ENCODE data around the gene TTC9C. TPM values are rescaled to one million over a fixed set of nuclear protein-coding genes. Genes with fewer than 3 reads are reported as not detected.

The TTC9C gene
- total and polyA plus RNA-seq, 2 of the 13 experiments (the other 11 are each of a cell fraction or from before 2014, with no cell fraction given) = 28.0 to 36.4 TPM

GRCh38 chr11:62755086-62755615 is 26.9 kb downstream of the TTC9C start:
- in situ Hi-C loops (cut with HindIII; ENCODE audit: extremely low pct_ligation_motif_present, low pct_unique_long_range_greater_than_20kb) (no loop called here), intact Hi-C loops (cut with micrococcal nuclease; ENCODE audit: unreplicated experiment) (no loop called here)
- Histone ChIP-seq H3K4me1 (ENCODE audit: insufficient read depth, low read length) (peaks cover 36% of the 10 kb centered on the region), H3K9me3 (ENCODE audit: low read length) (no peaks in the 10 kb centered on the region), H3K27me3 (ENCODE audit: control insufficient read depth in 1 of 2, insufficient read depth in 2 of 2, low read length in 2 of 2) (no peaks in the 10 kb centered on the region), H4K20me1 (ENCODE audit: insufficient read depth, low read length) (no peaks in the 10 kb centered on the region), H3K36me3 (replicated peaks in 1 of 2; ENCODE audit: control insufficient read depth in 1 of 2, insufficient read depth in 2 of 2, low read length in 2 of 2) (peaks cover 6 to 8% of the 10 kb centered on the region in 2 experiments; a peak in 3 of 5 replicates), H3K79me2 (ENCODE audit: insufficient read depth, low read length) (no peaks in the 10 kb centered on the region), H3K4me3 (replicated peaks in 1 of 3; ENCODE audit: insufficient read depth in 1 of 3, low read depth in 2 of 3, low read length in 3 of 3) (peak overlapping the region in 1 of 3 experiments; percentile 86; a peak in 2 of 6 replicates), H2AFZ (ENCODE audit: low read length) (peak overlapping the region; percentile 67), H3K4me2 (ENCODE audit: low read depth, low read length) (peak overlapping the region; percentile 76), H3K9ac (ENCODE audit: insufficient read depth, low read depth, low read length) (0 out of 2 replicates have a peak overlapping the region, but pooled peaks have one; percentile 2), H3K27ac (ENCODE audit: extremely low read length, insufficient read depth, low read length) (no peak overlapping the region)
- no TSS peak for BruUV-seq (replicated peaks)
- peak; percentile 37 for DNase-seq (ENCODE audit: low spot score)
- POLR2A ChIA-PET = interaction anchor here (1.7 to 4.4 kb wide), 6 partner anchors 15 to 164 kb away, joined by 16 to 129 read pairs (median 44); partner anchors contain the start of genes HNRNPUL2, SLC3A2, STX5 and TAF6L
- TF ChIP-seq SP5 (CRISPR knock-in tag; IDR thresholded peaks at IDR 0.05; ENCODE audit: borderline replicate concordance, low read depth) (no peak), HNF4G (IDR thresholded peaks at IDR 0.05; ENCODE audit: borderline replicate concordance, low read depth, low read length) (no peak), HNF4G (CRISPR knock-in tag; IDR thresholded peaks at IDR 0.05; ENCODE audit: borderline replicate concordance, low read depth) (0 out of 2 replicates have a peak, but pooled peaks have one; percentile 5)
- ATAC-seq = peak; percentile 10; the same call in 1 of the 3 replicates
- 23% methylated on average over 10 of the region's 10 CpGs for WGBS (ENCODE audit: low lambda C conversion rate)
- no peak for FAIRE-seq
- CTCF ChIA-PET (ENCODE audit: low intra/inter-chr PET ratio, low total read pairs) = no interaction called here

GRCh38 chr11:62757846-62758788 is 29.8 kb downstream of the TTC9C start:
- ChIA-PET CTCF (ENCODE audit: low intra/inter-chr PET ratio, low total read pairs) (no interaction called here), POLR2A (interaction anchor here (0.9 to 2.4 kb wide), 5 partner anchors 11 to 166 kb away, joined by 4 to 10 read pairs (median 5); partner anchors contain the start of genes C11orf98, CSKMT, HNRNPUL2 and TAF6L)
- no peak overlapping the region for H3K27ac ChIP-seq (ENCODE audit: extremely low read length, insufficient read depth, low read length)
- FAIRE-seq = no peak
- intact Hi-C loops (cut with micrococcal nuclease; ENCODE audit: unreplicated experiment) (no loop called here), in situ Hi-C loops (cut with HindIII; ENCODE audit: extremely low pct_ligation_motif_present, low pct_unique_long_range_greater_than_20kb) (no loop called here)
- DNase-seq (ENCODE audit: low spot score) = no peak
- H4K20me1 ChIP-seq (ENCODE audit: insufficient read depth, low read length) = no peaks in the 10 kb centered on the region
- WGBS (ENCODE audit: low lambda C conversion rate) = 18% methylated on average over 9 of the region's 9 CpGs
- peak overlapping the region; percentile 51 for H3K4me2 ChIP-seq (ENCODE audit: low read depth, low read length)
- H2AFZ ChIP-seq (ENCODE audit: low read length) = peak overlapping the region; percentile 88
- H3K4me1 ChIP-seq (ENCODE audit: insufficient read depth, low read length) = peaks cover 47% of the 10 kb centered on the region
- peak overlapping the region; percentile 18; the same call in 1 of the 2 replicates for H3K9ac ChIP-seq (ENCODE audit: insufficient read depth, low read depth, low read length)
- H3K4me3 ChIP-seq (replicated peaks in 1 of 3; ENCODE audit: insufficient read depth in 1 of 3, low read depth in 2 of 3, low read length in 3 of 3) = peak overlapping the region in 2 of 3 experiments; percentile 7 to 20; a peak in 3 of 6 replicates
- no peaks in the 10 kb centered on the region for H3K9me3 ChIP-seq (ENCODE audit: low read length)
- BruUV-seq (replicated peaks) = no TSS peak
- ATAC-seq = no peak
- H3K36me3 ChIP-seq (replicated peaks in 1 of 2; ENCODE audit: control insufficient read depth in 1 of 2, insufficient read depth in 2 of 2, low read length in 2 of 2) = no peaks in the 10 kb centered on the region
- H3K79me2 ChIP-seq (ENCODE audit: insufficient read depth, low read length) = peaks cover 12% of the 10 kb centered on the region
- H3K27me3 ChIP-seq (ENCODE audit: control insufficient read depth in 1 of 2, insufficient read depth in 2 of 2, low read length in 2 of 2) = peaks cover 0 to 3% of the 10 kb centered on the region in 2 experiments; a peak in 1 of 5 replicates
- no peak for TF ChIP-seq ZEB1 (IDR thresholded peaks at IDR 0.05; ENCODE audit: insufficient replicate concordance, low read depth)
- TF ChIP-seq ZNF619 (CRISPR knock-in tag; IDR thresholded peaks at IDR 0.05) = no peak
- no peak for TF ChIP-seq NFIC (IDR thresholded peaks at IDR 0.05; ENCODE audit: low read length)
- no peak for TF ChIP-seq ZBTB25 (CRISPR knock-in tag; IDR thresholded peaks at IDR 0.05)
- TF ChIP-seq UBTF (CRISPR knock-in tag; IDR thresholded peaks at IDR 0.05) = no peak
- no peak for TF ChIP-seq TARDBP (CRISPR knock-in tag; IDR thresholded peaks at IDR 0.05)
- no peak for TF ChIP-seq PRPF4 (IDR thresholded peaks at IDR 0.05; ENCODE audit: low read depth, low read length, poor library complexity, severe bottlenecking)
